GM12878 (cell line): ENCODE data around the gene ZNF451. TPM values are rescaled to one million over a fixed set of nuclear protein-coding genes. Genes with fewer than 3 reads are reported as not detected.

Experiments used
- ATAC-seq: fragments of 200-7000 bp; cut with Tn5 transposase; 3 replicates; pipeline ENCODE4 v1.9.1; 2020; ENCODE audit warnings: mild to moderate bottlenecking, moderate library complexity
- BruUV-seq: library from RNA; stranded (reverse); fragments of 400-500 nt; replicated peaks from 2 replicates; lab custom pipeline; 2021; lab: Mats Ljungman, UMichigan
- CTCF ChIA-PET: fragments of 300-600 bp; sonication (Branson Sonifier 250); formaldehyde crosslinking; extraction: SDS; loops from one replicate; lab custom pipeline; 2021; ENCODE audit warnings: inconsistent platforms; lab: Yijun Ruan, JAX
- POLR2A ChIA-PET: fragments of 350-600 bp; formaldehyde crosslinking; extraction: SDS; loops from one replicate; lab custom pipeline; 2021; ENCODE audit warnings: inconsistent platforms; lab: Charles Lee
- RAD21 ChIA-PET: fragments of 300-600 bp; sonication (Branson Sonifier 250); formaldehyde crosslinking; loops from one replicate; lab custom pipeline; 2023; ENCODE audit warnings: antibody characterized with exemption; ENCODE audit not compliant: unreplicated experiment; lab: Charles Lee
- SMC1A ChIA-PET: fragments of 300-600 bp; sonication (Branson Sonifier 250); formaldehyde crosslinking; loops from one replicate; lab custom pipeline; 2023; ENCODE audit not compliant: unreplicated experiment, uncharacterized antibody; lab: Charles Lee
- DNase-seq: peaks from one replicate; pipeline ENCODE4 v3.0.0-alpha.2; 2011; ENCODE audit warnings: low read depth, low spot score
- FAIRE-seq: peaks from 3 replicates; lab custom pipeline; 2011; peaks lifted over from hg19 to GRCh38; lab: Jason Lieb, UNC
- H2AFZ ChIP-seq: 2 replicates; pipeline ENCODE4 v1.6.0; 2011; ENCODE audit warnings: low read depth, low read length, control low read depth; ENCODE audit not compliant: control insufficient read depth
- H3K27ac ChIP-seq: 2 replicates; pipeline ENCODE4 v1.5.1; 2011; ENCODE audit warnings: control low read depth; ENCODE audit not compliant: control insufficient read depth, insufficient read depth
- H3K27me3 ChIP-seq, 2 experiments: replicated peaks in 1 of 2; 2 replicates each; pipeline versions ENCODE4 v1.6.0 to v1.6.1; 2011; ENCODE audit warnings: low read length in 1 of 2; ENCODE audit not compliant: control insufficient read depth in 2 of 2, insufficient read depth in 2 of 2
- H3K36me3 ChIP-seq, 2 experiments: 2 replicates each; pipeline ENCODE4 v1.5.1; 2011; ENCODE audit warnings: low read length in 1 of 2; ENCODE audit not compliant: control insufficient read depth in 2 of 2, insufficient read depth in 2 of 2
- H3K4me1 ChIP-seq: 2 replicates; pipeline ENCODE4 v1.6.1; 2011; ENCODE audit warnings: mild to moderate bottlenecking, low read length, moderate library complexity, mixed read lengths; ENCODE audit not compliant: control insufficient read depth, insufficient read depth
- H3K4me2 ChIP-seq: 2 replicates; pipeline ENCODE4 v1.6.0; 2011; ENCODE audit warnings: control low read depth; ENCODE audit not compliant: control insufficient read depth, insufficient read depth
- H3K4me3 ChIP-seq: fragments of 200-600 bp; sonication (generic); 2 replicates; pipeline ENCODE4 v1.5.1; 2016
- H3K79me2 ChIP-seq: 2 replicates; pipeline ENCODE4 v1.6.0; 2011; ENCODE audit warnings: low read length; ENCODE audit not compliant: control insufficient read depth, insufficient read depth
- H3K9ac ChIP-seq: 2 replicates; pipeline ENCODE4 v1.8.0; 2011; ENCODE audit warnings: low read length, control low read depth, mixed read lengths; ENCODE audit not compliant: control insufficient read depth, insufficient read depth
- H3K9me3 ChIP-seq: replicated peaks from 3 replicates; pipeline ENCODE4 v1.5.1; 2011; ENCODE audit warnings: mild to moderate bottlenecking, low read length; ENCODE audit not compliant: control insufficient read depth, insufficient read depth
- H4K20me1 ChIP-seq: 2 replicates; pipeline ENCODE4 v1.6.0; 2011; ENCODE audit not compliant: control insufficient read depth, insufficient read depth
- HDGF ChIP-seq: fragments of 450-650 bp; IDR thresholded peaks from 2 replicates; pipeline ENCODE4 v1.6.1; 2016; ENCODE audit warnings: antibody characterized with exemption
- MEF2B ChIP-seq: fragments of 450-650 bp; IDR thresholded peaks from 2 replicates; pipeline ENCODE4 v1.6.1; 2018; ENCODE audit warnings: mild to moderate bottlenecking, moderate library complexity; ENCODE audit not compliant: partially characterized antibody, poor library complexity, severe bottlenecking
- RAD21 ChIP-seq: IDR thresholded peaks from 2 replicates; pipeline ENCODE4 v1.6.1; 2011; ENCODE audit warnings: mild to moderate bottlenecking, low read depth, low read length, moderate library complexity; ENCODE audit not compliant: insufficient read depth
- ZNF217 ChIP-seq: fragments of 450-650 bp; IDR thresholded peaks from 2 replicates; pipeline ENCODE4 v1.6.1; 2017; ENCODE audit warnings: antibody characterized with exemption, mild to moderate bottlenecking
- WGBS: methylation state at CpG from one replicate; pipeline ENCODE4 v1.1.6; 2016; ENCODE audit warnings: low lambda C conversion rate; ENCODE audit not compliant: insufficient replicate concordance, insufficient coverage; ENCODE audit errors: missing lambda C conversion rate; 5-methylcytosine and 5-hydroxymethylcytosine counted together
- in situ Hi-C: fragments of 300-500 bp; cut with MboI; formaldehyde crosslinking; loops from 9 replicates; pipeline ENCODE4 v1.14.3; 2018; ENCODE audit warnings: mixed read lengths
- intact Hi-C: fragments of 100-400 bp; cut with micrococcal nuclease; formaldehyde crosslinking; loops from one replicate; pipeline ENCODE4 v1.14.2; 2022; ENCODE audit not compliant: unreplicated experiment
- polyA plus RNA-seq, 11 experiments: library from polyadenylated mRNA; depleted of rRNA in 4 of 11; unstranded in 6 of 11; stranded (reverse) in 5 of 11; fragments of >200 nt; fragmentation: Nextera tagmentation in 4 of 11; fragmentation: Illumina TruSeq in 1 of 11; extraction: Ambion mirVana in 4 of 11; extraction: Trizol in 1 of 11; gene quantifications; 1 replicate in 1 of 11; 2 replicates in 10 of 11; pipeline versions ENCODE4 v1.2.1 to v1.2.3, GENCODE V29; 2011 to 2016; ENCODE audit warnings: inconsistent platforms in 2 of 11, missing spikeins in 2 of 11, low read depth in 1 of 11
- total RNA-seq, 4 experiments: library from RNA; depleted of rRNA in 3 of 4; stranded (reverse); fragments of >200 nt in 3 of 4; fragmentation: Illumina TruSeq in 1 of 4; extraction: Trizol in 1 of 4; gene quantifications; 2 replicates each; pipeline versions ENCODE4 v1.2.1 to v1.2.3, GENCODE V29; 2013 to 2021
- TF ChIP-seq, protein P1 (sequence below): fragments of 150-350 bp; IDR thresholded peaks from 2 replicates; pipeline ENCODE4 v1.6.1; 2014; ENCODE audit warnings: mild to moderate bottlenecking, low read depth, low read length
- TF ChIP-seq, protein P2 (sequence below): IDR thresholded peaks from 2 replicates; pipeline ENCODE4 v1.6.1; 2012; ENCODE audit warnings: low read depth, low read length, improper control_type of control experiment
- TF ChIP-seq, protein P3 (sequence below): fragments of 450-650 bp; IDR thresholded peaks from 2 replicates; pipeline ENCODE4 v1.6.1; 2018; ENCODE audit warnings: borderline replicate concordance, mild to moderate bottlenecking; ENCODE audit not compliant: partially characterized antibody

The ZNF451 gene
- total and polyA plus RNA-seq, 10 of the 15 experiments (the other 5 are each of a cell fraction or from before 2014, with no cell fraction given) = 6.5 to 44.4 (median 23.8) TPM

DNA sequence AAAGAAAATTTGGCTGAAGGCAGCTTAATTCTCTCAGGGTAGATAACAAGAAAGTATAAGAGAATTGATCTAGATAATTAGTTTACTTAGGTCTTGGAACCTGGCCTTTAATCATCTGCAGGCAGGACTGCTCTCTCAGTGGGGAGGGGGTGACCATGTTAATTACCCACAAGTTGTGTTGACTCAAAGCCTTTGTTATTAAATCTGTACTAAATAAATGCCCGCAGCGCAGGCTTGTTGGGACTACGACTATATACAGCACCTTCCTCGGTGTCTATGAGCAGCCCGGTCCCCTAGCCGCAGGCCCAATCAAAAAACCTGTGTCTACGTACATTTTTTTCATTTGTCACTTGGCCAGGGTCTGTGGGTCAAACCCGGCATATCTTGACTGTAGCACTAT lies 15.6 kb upstream of the ZNF451 start:
- no peaks in the 10 kb centered on the region for H3K9me3 ChIP-seq
- 0 out of 4 replicates have a peak, but pooled peaks cover 0 to 6% of the 10 kb centered on the region in 2 experiments for H3K36me3 ChIP-seq
- H3K79me2 ChIP-seq = no peaks in the 10 kb centered on the region
- no peak overlapping the region for H3K4me2 ChIP-seq
- SMC1A ChIA-PET = no interaction called here
- 97% methylated on average over 8 of the region's 8 CpGs for WGBS
- H3K27ac ChIP-seq = no peak overlapping the region
- no peak overlapping the region for H2AFZ ChIP-seq
- no peaks in the 10 kb centered on the region for H3K27me3 ChIP-seq
- intact Hi-C loops (no loop called here), in situ Hi-C loops (no loop called here)
- H4K20me1 ChIP-seq = no peaks in the 10 kb centered on the region
- H3K4me3 ChIP-seq = no peak overlapping the region
- FAIRE-seq = no peak
- no peaks in the 10 kb centered on the region for H3K4me1 ChIP-seq
- BruUV-seq = no TSS peak
- CTCF ChIA-PET = no interaction called here
- ATAC-seq = no peak
- RAD21 ChIA-PET = no interaction called here
- POLR2A ChIA-PET = no interaction called here
- H3K9ac ChIP-seq = no peak overlapping the region
- DNase-seq = no peak
- TF ChIP-seq ZNF217 (no peak), HDGF (no peak), MEF2B (no peak), RAD21 (no peak)
- TF ChIP-seq, protein P1, sequence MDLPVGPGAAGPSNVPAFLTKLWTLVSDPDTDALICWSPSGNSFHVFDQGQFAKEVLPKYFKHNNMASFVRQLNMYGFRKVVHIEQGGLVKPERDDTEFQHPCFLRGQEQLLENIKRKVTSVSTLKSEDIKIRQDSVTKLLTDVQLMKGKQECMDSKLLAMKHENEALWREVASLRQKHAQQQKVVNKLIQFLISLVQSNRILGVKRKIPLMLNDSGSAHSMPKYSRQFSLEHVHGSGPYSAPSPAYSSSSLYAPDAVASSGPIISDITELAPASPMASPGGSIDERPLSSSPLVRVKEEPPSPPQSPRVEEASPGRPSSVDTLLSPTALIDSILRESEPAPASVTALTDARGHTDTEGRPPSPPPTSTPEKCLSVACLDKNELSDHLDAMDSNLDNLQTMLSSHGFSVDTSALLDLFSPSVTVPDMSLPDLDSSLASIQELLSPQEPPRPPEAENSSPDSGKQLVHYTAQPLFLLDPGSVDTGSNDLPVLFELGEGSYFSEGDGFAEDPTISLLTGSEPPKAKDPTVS = no peak
- TF ChIP-seq, protein P2, sequence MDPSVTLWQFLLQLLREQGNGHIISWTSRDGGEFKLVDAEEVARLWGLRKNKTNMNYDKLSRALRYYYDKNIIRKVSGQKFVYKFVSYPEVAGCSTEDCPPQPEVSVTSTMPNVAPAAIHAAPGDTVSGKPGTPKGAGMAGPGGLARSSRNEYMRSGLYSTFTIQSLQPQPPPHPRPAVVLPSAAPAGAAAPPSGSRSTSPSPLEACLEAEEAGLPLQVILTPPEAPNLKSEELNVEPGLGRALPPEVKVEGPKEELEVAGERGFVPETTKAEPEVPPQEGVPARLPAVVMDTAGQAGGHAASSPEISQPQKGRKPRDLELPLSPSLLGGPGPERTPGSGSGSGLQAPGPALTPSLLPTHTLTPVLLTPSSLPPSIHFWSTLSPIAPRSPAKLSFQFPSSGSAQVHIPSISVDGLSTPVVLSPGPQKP = no peak
- TF ChIP-seq, protein P3, sequence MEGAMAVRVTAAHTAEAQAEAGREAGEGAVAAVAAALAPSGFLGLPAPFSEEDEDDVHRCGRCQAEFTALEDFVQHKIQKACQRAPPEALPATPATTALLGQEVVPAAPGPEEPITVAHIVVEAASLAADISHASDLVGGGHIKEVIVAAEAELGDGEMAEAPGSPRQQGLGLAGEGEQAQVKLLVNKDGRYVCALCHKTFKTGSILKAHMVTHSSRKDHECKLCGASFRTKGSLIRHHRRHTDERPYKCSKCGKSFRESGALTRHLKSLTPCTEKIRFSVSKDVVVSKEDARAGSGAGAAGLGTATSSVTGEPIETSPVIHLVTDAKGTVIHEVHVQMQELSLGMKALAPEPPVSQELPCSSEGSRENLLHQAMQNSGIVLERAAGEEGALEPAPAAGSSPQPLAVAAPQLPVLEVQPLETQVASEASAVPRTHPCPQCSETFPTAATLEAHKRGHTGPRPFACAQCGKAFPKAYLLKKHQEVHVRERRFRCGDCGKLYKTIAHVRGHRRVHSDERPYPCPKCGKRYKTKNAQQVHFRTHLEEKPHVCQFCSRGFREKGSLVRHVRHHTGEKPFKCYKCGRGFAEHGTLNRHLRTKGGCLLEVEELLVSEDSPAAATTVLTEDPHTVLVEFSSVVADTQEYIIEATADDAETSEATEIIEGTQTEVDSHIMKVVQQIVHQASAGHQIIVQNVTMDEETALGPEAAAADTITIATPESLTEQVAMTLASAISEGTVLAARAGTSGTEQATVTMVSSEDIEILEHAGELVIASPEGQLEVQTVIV = no peak
